ENCODE measurements around the gene SEC14L6.

SEC14L6 gene

DNA sequence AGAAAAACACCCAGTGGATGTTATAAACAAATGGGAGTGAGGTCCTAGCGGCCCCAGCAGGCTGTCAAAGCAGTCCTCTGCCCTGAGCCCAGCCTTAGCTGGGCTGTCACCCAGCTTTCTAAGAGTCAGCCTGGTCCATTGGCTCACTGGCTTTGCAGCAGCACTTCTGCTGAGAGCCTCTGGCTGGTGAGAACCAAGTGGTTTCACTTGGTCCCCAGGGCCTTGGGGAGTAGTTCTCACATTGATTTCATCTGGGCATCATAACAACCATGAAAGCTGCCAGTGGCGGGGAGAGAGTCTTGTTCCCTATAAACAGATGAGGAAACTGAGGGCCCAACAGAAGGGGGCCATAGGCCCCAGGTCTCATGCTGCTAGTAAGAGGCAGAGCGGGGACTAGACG is 11.4 kb downstream of the SEC14L6 start:
- DNase-seq, result no peak

DNA sequence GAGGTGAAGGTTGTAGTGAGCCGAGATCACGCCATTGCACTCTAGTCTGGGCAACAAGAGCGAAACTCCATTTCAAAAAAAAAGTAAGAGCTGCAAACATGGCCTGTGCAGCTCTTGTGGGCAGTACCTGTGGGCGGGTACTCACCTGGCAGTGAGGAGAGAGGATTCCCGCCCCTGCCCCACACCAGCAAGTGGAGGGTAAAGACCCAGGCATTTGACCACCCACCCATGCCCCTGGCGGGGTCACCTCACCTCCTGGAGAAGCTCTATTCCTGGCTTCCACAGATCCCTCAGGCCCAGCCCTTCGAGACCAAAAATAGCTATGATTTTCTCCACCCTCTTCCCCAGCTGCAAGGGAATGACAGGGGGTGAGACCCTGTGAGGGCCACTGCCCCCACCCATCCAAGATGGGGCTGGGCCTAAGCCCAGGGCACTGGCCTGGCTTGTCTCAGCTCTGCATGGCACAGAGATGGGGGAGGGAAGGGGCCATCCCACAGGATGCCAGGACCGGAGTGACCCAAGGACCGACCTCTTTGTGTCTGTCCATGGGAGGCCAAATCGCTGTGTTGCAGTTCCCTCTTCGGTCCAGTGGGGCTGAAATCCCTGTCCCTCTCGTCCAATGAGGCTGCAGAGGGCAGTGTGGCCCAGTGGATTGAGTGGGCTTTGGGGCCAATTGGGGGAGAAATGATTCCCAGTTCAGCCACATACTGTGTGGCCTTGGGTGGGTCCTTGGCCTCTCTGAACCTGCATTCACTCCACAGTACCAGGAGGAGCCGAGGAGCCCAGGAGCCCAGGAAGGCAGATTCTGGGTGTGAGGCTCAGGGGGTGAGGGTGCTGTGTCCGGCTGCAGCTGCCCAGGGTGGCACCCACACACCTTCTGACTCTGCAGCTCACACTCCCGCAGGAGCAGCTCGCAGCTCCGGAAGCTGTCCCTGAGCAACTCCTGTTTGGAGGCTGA is 14.6 kb downstream of the SEC14L6 start:
- DNase-seq, result no peak

DNA sequence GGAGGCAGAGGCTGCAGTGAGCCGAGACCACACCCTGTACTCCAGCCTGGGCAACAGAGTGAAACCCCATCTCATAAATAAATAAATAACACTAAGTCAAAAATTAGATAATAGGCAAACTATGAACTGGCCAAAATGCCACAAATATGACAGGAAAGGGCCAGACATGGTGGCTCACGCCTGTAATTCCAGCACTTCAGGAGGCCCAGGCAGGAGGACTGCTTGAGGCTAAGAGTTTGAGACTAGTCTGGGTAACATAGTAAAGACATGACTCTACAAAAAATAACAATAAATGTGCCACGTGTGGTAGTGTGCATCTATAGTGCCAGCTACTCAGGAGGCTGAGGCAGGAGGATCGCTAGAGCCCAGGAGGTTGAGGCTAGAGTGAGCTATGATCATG is 19.9 kb downstream of the SEC14L6 start:
- no peak for DNase-seq

DNA sequence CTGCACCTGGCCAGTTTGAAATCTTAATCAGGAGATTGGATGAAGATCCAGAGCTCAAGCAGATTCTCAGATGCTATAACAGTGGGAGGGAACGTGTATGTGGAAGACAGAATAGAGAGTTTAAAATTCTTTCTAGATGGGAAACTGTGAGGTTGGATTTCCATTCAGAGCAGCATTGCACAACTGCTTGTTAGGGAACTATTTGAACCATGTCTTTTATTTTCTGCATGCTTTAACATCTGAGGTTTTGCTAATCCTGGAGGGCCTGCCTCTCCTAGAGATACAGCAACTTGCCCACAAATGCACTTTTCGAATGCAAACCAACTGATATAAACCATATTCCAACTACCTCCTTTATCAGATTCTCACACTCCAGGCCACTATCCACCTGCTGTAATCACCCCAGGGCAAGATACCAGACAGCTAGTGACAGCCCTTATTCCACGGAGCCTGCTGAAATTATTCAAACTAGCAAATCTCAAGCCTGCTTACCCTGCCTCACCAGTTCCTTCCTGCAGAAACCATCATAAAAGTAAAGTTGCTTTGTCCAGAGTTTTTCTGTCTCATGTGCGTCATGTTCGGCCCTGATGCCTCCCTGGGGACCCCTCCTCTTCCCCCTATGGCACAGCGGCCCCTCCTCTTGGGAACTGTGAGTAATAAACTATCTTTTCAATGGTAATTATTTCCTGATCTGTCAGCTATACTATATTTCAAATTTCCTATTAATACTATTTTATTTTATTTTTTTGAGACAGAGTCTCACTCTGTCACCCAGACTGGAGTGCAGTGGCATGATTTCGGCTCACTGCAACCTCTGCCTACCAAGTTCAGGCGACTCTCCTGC is 22.7 kb downstream of the SEC14L6 start:
- no peak for DNase-seq

DNA sequence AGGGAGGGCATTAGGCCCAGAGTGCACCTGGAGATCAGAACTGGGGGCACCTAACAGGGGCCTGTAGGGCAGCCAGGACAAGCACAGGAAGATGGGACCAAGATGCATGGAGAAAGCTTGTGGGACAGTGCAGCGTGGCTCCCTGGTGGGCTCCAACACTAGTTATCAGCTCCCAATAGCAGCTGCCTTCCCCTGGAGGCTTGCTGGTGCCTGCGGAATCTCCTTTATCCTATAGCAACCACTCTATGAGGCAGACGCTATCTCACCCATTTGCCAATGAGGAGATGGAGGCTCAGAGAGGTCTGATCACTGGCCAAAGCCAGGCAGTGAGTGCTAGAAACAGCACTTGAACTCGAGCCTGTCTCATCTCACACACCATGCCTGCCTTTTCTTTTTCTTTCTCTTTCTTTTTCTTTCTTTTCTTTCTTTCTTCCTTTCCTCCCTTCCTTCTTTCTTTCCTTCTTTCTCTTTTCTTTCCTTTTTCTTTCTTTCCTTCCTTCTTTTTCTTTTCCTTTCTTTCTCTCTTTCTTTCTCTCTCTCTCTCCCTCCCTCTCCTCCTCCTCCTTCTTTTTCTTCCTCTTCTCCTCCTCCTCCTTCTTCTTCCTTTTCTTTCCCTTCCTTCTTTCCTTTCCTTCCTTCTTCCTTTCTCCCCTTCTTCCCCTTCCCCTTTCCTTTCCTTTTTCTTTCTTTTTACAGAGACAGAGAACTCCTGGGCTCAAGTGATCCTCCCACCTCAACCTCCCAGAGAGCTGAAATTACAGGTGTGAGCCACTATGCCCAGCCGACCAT is 25.0 kb downstream of the SEC14L6 start:
- DNase-seq, result no peak

DNA sequence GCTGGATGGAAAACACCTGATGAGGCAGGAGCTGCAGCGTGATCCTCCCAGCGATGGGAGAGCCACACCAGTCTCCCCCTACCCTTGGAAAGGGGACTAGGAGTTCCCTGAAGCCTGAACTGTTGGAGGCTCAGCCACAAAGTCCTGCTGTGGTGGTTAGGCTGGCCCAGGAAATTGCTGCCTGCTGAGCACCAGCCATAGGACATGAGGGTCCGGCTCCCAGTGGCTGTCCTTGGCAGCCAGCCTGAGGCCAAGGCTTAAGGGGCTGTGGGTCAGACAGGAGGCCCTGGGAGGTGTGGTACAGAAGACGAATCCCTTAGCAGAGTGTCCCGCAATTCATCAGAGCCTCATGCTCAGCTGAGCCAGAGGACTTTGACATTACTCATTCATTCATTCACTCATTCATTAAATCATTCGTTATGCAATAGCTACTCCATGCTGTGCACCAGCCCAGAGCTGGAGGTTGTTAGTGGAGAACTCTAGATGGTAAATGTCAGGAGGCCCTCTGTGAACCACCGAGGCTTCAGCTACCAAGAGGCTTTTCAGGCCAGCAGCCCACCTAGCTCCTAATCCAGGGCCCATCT is 26.6 kb downstream of the SEC14L6 start:
- no peak for DNase-seq

DNA sequence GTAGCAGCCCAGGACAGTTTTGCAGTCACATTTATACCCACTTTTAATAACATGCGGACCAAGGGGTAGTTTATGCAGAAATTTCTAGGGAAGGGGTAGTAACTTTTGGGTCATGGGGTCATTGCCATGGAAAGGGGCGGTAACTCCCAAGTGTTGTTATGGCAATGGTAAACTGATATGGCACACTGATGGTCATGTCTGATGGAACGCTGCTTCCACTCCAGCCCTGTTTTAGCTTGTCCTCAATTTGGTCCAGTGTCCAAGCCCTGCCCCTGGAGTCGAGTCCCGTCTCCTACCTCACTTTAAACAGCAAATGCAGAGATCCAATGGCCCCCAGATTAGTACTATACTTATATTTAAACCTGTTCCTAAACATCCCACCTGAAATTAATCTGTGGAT is 29.8 kb downstream of the SEC14L6 start:
- no peak for DNase-seq

DNA sequence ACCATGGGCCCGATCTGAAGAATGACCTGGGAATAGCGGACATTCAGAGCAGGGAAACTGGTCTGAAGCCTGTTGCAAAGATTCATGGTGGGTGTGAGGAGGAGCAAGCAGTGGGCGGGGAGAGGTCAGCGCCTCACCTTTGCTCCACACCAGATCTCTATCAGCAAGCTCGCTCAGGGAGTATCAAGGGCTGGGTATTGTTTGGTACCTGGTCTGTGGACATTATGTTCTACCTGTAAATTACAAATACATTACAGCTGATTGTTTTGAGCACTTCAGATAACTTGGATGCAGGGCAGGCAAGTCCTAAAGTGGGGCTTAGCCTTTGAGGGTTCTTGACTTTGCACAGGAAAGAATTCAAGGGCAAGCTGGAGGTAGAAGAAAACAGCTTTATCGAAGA is 30.3 kb downstream of the SEC14L6 start:
- DNase-seq, result no peak

DNA sequence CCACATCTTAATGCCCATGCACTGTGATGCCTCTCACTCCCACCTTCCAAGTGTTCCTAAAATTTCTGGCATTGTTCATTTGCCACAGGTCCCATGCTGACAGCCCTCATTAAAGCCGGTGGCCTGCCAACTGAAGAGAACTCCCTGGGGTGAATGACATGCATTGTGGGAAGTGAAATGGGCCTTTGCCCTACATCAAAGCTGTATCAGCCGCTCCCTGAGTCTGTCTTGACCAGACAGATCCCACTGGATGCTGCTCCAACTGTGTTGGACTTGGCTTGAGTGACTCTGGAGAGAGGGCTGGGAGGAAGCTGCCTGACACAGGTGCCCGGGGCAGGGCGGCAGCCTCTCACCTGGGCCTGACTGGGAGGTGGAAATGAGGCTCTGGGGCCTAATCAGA is 32.3 kb downstream of the SEC14L6 start:
- DNase-seq, result no peak

DNA sequence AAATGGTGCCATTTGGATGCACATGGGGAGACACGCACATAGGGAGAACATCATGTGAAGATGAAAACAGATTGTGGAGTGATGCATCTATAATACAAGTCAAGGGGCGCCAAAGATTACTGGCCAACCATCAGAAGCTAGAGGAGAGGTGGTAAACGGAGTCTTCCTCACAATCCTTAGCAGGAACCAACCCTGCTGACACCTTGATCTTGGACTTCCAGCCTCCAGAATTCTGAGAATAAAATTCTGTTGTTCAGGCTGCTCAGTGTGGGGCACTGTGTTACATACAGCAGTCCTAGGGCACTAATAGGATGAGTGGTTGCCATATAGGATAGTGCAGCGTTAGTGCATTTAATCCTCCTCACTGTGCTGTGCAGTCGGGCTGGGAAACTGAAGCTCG is 33.1 kb downstream of the SEC14L6 start:
- no peak for DNase-seq

DNA sequence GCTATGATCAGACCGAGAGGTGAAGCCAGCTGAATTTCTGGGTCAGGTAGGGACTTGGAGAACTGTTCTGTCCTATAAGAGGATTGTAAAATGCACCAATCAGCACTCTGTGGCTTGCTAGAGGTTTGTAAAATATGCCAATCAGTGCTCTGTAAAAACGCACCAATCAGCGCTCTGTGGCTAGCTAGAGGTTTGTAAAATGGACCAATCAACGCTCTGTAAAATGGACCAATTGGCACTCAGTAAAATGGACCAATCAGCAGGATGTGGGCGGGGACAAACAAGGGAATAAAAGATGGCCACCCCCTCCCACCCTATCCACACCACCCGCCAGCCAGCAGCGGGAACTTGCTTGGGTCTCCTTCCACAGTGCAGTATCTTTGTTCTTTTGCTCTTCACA is 34.6 kb downstream of the SEC14L6 start:
- DNase-seq, result no peak

DNA sequence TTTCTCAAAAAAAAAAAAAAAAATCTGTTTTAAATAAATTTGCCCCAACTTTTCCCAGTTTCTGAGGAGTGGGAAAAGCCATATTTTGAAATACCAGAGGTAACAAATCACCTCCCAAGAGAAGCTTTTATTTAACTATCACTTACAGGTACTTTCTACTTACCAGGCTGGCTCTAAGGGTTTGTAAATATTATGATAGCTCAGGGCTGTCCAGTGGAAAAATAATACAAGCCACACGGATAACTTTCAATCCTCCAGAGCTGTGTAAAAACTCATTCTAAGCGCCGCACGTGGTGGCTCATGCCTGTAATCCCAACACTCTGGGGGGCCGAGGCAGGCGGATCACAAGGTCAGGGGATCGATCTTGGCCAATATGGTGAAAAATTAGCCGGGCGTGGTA is 35.4 kb downstream of the SEC14L6 start:
- no peak for DNase-seq

DNA sequence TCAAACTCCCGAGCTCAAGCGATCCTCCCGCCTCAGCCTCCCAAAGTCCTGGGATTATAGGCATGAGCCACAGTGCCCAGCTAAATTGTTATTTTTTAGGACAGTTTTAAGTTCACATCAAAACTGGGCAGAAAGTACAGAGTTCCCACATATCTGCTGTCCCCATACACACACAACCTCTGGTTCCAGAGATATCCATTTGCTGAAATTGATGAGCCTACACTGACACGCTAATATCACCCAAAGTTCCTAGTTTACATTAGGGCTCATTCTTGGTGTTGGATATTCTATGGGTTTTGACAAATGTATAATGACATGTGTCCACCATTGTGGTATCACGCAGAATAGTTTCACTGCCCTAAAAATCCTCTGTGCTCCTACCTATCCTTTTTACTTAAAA is 38.3 kb downstream of the SEC14L6 start:
- no peak for DNase-seq

DNA sequence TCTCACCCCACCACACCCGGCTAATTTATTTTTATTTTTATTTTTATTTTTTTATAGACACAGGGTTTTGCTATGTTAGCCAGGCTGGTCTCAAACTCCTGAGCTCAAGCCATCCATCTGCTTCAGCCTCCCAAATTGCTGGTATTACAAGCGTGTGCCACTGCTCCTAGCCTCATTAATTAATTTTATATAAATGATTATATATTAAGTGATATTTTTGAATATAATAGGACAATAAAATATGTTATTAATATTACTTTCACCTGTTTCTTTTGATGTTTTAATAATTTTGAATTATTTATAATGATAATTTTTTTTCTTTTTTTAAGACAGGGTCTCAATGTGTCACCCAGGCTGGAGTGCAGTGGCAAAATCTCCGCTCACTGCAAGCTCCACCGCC is 38.9 kb downstream of the SEC14L6 start:
- no peak for DNase-seq

DNA sequence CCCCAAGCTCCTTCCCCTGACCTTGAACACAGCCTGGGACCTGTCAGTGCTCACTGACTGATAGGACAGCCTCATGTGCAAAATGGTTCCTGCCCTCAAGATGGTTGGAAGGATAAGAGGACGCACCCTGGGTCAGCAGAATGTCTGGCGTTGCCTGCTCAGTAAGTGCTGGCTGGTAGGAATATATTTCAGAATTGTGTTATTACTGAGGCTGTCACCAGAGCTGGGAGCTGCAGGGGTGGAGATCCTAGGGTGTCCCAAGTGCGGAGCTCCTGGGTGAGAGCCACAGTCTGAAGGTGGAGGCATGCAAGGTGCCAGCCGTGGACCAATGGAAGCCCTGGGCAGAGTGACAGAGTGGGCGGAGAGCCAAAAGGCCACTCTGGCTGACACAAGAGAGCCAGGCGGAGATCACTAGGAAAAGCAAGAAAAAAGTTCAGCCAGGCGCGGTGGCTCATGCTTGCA is 40.0 kb downstream of the SEC14L6 start:
- DNase-seq, result no peak

DNA sequence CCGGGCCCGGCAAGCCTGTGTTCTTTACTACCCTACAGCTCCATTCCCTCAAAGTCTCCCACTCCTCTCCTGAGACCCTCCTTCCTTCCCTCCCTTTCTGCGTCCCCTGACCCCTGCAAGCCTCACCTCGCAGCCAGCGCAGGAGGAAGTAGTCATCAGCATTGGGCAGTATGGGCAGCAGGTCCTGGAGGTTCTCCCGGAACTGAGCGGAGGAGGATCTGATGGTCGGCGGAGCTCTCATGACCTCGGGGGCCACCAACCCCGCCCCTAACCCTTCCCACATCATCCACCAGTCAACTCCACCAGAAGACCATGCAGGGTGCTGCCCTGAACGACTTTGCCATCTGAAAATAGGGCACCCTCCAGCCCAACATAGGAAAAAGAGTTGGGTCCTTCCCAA is 43.0 kb downstream of the SEC14L6 start:
- DNase-seq, result no peak

DNA sequence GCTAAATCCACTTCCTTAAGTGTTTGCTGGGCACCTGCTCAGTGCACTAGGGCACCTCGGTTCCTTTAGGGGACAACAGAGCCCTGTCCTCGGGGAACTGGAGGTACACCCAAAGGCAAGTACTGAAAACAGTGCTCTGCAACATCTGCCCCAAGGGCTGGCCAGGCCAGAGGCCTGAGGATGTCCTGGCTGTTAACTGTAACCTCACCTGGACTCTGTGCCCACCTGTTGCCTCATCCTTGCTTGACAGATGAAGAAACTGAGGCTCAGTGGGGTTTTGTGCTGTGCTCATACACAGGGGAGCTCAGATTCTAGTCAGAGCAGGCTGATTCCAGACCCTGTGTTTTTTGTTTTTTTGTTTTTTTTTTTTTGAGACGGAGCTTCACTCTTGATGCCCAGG is 43.6 kb downstream of the SEC14L6 start:
- DNase-seq, result no peak

DNA sequence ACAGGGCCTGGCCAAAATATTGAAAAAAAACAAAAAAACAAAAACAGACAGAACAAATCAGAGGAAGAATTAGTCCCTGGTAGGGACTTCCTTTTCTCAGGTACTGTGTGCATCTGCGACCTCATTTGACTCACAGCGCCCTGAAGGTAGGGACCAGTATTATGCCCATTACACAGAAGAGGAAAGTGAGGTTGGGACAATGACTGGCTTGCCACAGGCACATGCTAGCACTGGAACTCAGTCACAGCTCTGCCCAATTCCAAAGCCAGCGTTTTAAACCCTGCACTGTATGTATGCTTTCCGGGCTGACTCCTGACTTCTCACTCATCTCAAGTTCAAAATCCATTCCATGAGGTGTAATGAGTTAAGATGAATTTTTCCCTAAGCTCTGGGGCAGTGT is 44.4 kb downstream of the SEC14L6 start:
- DNase-seq, result no peak

DNA sequence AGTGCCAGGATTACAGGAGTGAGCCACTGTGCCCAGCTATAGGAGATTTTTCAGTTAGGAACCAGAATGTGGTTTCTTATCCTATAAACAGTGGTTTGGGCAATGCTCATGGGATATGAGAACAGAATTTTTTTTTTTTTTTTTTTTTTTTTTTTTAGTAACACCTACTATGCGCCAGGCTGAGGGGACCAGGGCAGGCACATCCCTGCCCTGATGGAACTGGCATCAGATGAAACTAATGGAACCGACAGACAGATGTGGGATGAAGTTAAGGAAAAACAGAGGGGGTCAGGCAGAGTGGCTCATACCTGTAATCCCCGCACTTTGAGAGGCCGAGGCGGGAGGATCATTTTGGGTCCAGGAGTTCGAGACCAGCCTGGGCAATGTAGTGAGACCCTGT is 45.9 kb downstream of the SEC14L6 start:
- DNase-seq, result no peak

DNA sequence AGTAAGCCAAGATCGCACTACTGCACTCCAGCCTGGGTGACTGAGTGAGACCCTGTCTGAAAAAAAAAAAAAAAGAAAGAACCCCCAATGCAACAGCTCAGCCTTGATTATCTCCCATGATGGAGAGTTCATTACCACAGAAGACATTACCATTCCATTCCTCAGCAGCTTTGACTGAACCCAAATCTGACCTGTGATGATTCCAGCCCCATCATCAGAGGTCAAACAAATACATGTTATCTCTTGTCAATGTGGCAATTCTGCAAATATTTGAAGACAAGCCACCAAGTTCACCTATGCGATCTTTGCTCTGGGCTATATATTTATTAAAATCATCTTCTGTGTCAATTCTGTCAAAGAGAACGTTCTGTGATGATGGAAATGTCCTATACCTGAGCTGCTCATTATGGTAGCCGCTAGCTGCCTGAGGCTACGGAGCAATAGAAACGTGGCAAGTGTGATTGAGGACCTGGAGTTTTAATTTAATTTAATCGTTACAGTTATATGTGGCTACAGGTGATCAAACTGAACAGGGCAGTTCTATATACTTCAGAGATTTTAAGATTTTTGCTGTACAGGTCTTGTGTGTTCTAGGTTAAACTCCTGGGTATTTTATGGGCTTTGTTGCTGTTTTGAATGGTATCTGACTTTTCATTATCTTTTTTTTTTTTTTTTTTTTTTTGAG is 48.9 kb downstream of the SEC14L6 start:
- DNase-seq, result no peak

DNA sequence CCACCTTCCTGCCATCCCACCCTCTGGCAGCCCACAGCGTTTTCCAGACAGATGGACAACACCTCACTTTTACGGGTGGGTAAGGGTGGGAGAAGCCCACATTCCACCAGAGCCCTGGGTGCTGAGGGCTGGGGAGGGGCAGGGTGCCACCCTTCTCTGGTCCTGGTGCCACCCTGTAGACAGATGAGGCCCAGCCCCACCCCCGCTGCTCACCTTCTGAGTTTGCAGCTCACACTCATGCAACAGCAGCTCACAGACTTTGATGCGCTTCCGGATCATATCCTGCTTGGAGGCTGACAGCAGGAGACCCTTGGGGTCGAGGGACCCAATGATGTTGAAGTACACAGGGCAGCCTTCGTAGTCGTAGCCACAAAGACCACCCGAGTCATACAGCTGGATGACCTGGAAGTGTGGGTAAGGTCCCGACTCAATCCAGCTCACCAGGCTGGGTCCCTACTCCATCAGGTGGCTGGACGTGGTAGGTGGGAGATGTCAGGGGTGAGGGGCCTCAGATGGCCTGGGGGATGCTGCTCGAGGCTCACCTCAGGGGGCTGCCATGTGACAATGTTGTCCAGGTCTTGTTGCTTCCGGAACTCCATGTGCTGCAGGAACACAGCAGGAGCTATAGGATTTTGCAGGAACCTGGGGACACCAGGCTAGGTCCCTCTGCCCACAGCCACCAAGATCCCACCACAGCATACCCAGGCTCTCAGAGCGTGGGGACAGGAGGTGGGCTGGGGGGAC is 51.3 kb downstream of the SEC14L6 start:
- no peak for DNase-seq

Data from fibroblast of skin of back (primary cell).